Cardiac muscle cell (in vitro differentiated cells and primary cell): ENCODE results near the gene MGAT3. TPM values are rescaled to one million over a fixed set of nuclear protein-coding genes. Genes with fewer than 3 reads are reported as not detected.

ENCODE experiments used
- DNase-seq, 2 donors: peaks; one replicate each; pipeline versions ENCODE4 v3.0.0 to v3.0.0-alpha.2; 2010 to 2017; ENCODE audit warnings: low read depth in 1 of 2, low spot score in 1 of 2
- H3K27ac ChIP-seq: fragments of 200-600 bp; sonication (generic); 2 replicates; pipeline ENCODE4 v1.5.1; 2016
- H3K27me3 ChIP-seq: fragments of 200-600 bp; sonication (generic); 2 replicates; pipeline ENCODE4 v1.6.0; 2016; ENCODE audit warnings: control low read depth
- H3K36me3 ChIP-seq: fragments of 200-600 bp; sonication (generic); 2 replicates; pipeline ENCODE4 v1.5.1; 2016; ENCODE audit warnings: control low read depth
- H3K4me1 ChIP-seq: fragments of 200-600 bp; sonication (generic); 2 replicates; pipeline ENCODE4 v1.8.1; 2017; ENCODE audit warnings: low read depth, mild to moderate bottlenecking, mixed run types
- H3K4me3 ChIP-seq: fragments of 200-600 bp; sonication (generic); 2 replicates; pipeline ENCODE4 v1.5.1; 2016; ENCODE audit warnings: mild to moderate bottlenecking
- H3K9me3 ChIP-seq: fragments of 200-600 bp; sonication (generic); 2 replicates; pipeline ENCODE4 v1.5.1; 2017; ENCODE audit warnings: low read depth, mild to moderate bottlenecking, control low read depth
- CTCF ChIP-seq: IDR thresholded peaks from 2 replicates; pipeline ENCODE4 v1.5.1; 2012; ENCODE audit warnings: low read depth, mild to moderate bottlenecking, low read length
- polyA plus RNA-seq: library from polyadenylated mRNA; unstranded; fragments of >200 nt; fragmentation: Nextera tagmentation; extraction: Ambion mirVana; gene quantifications from 2 replicates; pipeline ENCODE4 v1.2.1, GENCODE V29; 2016
- total RNA-seq: library from RNA; depleted of rRNA; stranded (reverse); fragments of >200 nt; gene quantifications from 2 replicates; pipeline ENCODE4 v1.2.3, GENCODE V29; 2016

Gene MGAT3
- total and polyA plus RNA-seq, 2 experiments from 2014 or later: 9.9 to 38.0 TPM

GRCh38 chr22:39530692-39531331, 74.0 kb downstream of the MGAT3 start:
- no peaks in the 10 kb centered on the region for H3K36me3 ChIP-seq
- no peak overlapping the region for H3K27ac ChIP-seq
- H3K4me3 ChIP-seq: no peak overlapping the region
- H3K9me3 ChIP-seq: no peaks in the 10 kb centered on the region
- H3K27me3 ChIP-seq: no peaks in the 10 kb centered on the region
- peak; percentile 44 to 61 for DNase-seq
- peak; percentile 36 for TF ChIP-seq CTCF
- peaks cover 7% of the 10 kb centered on the region for H3K4me1 ChIP-seq

- H3K9me3 ChIP-seq: no peaks in the 10 kb centered on the region
- DNase-seq: peak; percentile 100
- H3K27ac ChIP-seq: peak within 1 kb of the TSS; percentile 74
- no peak for TF ChIP-seq CTCF
- no peaks in the 10 kb centered on the region for H3K36me3 ChIP-seq
- H3K4me1 ChIP-seq: peaks cover 7% of the 10 kb centered on the region
- no peaks in the 10 kb centered on the region for H3K27me3 ChIP-seq
- peak within 1 kb of the TSS; percentile 71 for H3K4me3 ChIP-seq
Measured at GRCh38 chr22:39532215-39533073, 75.6 kb downstream of the MGAT3 start, which contains the start of gene RPS19BP1. RPS19BP1 (minus strand) TSS chr22:39532748; CDS start chr22:39532738, 10 bp downstream.

- H3K4me1 ChIP-seq: peaks cover 7% of the 10 kb centered on the region
- no peak overlapping the region for H3K4me3 ChIP-seq
- H3K36me3 ChIP-seq: no peaks in the 10 kb centered on the region
- H3K27me3 ChIP-seq: no peaks in the 10 kb centered on the region
- H3K27ac ChIP-seq: no peak overlapping the region
- H3K9me3 ChIP-seq: no peaks in the 10 kb centered on the region
- TF ChIP-seq CTCF: no peak
- DNase-seq: no peak
Measured at GRCh38 chr22:39534092-39534506, 77.3 kb downstream of the MGAT3 start.

GRCh38 chr22:39534591-39535356, 78.0 kb downstream of the MGAT3 start:
- peak; percentile 86 for TF ChIP-seq CTCF
- no peak overlapping the region for H3K4me3 ChIP-seq
- no peaks in the 10 kb centered on the region for H3K9me3 ChIP-seq
- DNase-seq: peak; percentile 81 to 87
- peaks cover 7% of the 10 kb centered on the region for H3K4me1 ChIP-seq
- H3K36me3 ChIP-seq: no peaks in the 10 kb centered on the region
- no peaks in the 10 kb centered on the region for H3K27me3 ChIP-seq
- no peak overlapping the region for H3K27ac ChIP-seq

GRCh38 chr22:39535357-39535725, 78.5 kb downstream of the MGAT3 start:
- Histone ChIP-seq H3K4me1 (peaks cover 7% of the 10 kb centered on the region), H3K36me3 (no peaks in the 10 kb centered on the region), H3K27ac (no peak overlapping the region), H3K27me3 (no peaks in the 10 kb centered on the region), H3K4me3 (no peak overlapping the region), H3K9me3 (no peaks in the 10 kb centered on the region)
- TF ChIP-seq CTCF: no peak
- DNase-seq: no peak
